Fibroblast of lung (primary cell): Measurements from ENCODE around the gene JPT1. TPM values are rescaled to one million over a fixed set of nuclear protein-coding genes. Genes with fewer than 3 reads are reported as not detected.

ENCODE experiments used
- DNase-seq, 2 donors: peaks; one replicate each; pipeline versions ENCODE4 v3.0.0 to v3.0.0-alpha.2; 2010; ENCODE audit warnings: low read depth in 2 of 2
- H2AFZ ChIP-seq: 2 replicates; pipeline ENCODE4 v1.5.1; 2012; ENCODE audit warnings: low read length, control low read depth, inconsistent platforms
- H3K27ac ChIP-seq: 2 replicates; pipeline ENCODE4 v1.5.1; 2011; ENCODE audit warnings: low read length, control low read depth; ENCODE audit not compliant: insufficient read depth
- H3K27me3 ChIP-seq: 2 replicates; pipeline ENCODE4 v1.5.1; 2011; ENCODE audit warnings: mild to moderate bottlenecking, low read length; ENCODE audit not compliant: control insufficient read depth, insufficient read depth
- H3K36me3 ChIP-seq: 2 replicates; pipeline ENCODE4 v1.5.1; 2011; ENCODE audit warnings: low read length; ENCODE audit not compliant: control insufficient read depth, insufficient read depth
- H3K4me1 ChIP-seq: 2 replicates; pipeline ENCODE4 v1.5.1; 2011; ENCODE audit warnings: low read length; ENCODE audit not compliant: control insufficient read depth, insufficient read depth; ENCODE audit errors: extremely low read depth
- H3K4me2 ChIP-seq: 2 replicates; pipeline ENCODE4 v1.5.1; 2011; ENCODE audit warnings: low read length, control low read depth; ENCODE audit not compliant: insufficient read depth; ENCODE audit errors: extremely low read depth
- H3K4me3 ChIP-seq, 4 experiments: fragments of 200-600 bp in 1 of 4; sonication (generic) in 1 of 4; replicated peaks in 1 of 4; 2 replicates each; pipeline ENCODE4 v1.5.1; 2011 to 2016; ENCODE audit warnings: low read length in 4 of 4, low read depth in 3 of 4, mild to moderate bottlenecking in 3 of 4, control low read depth in 2 of 4, inconsistent platforms in 1 of 4, mixed read lengths in 1 of 4; ENCODE audit not compliant: insufficient read depth in 1 of 4; ENCODE audit errors: control extremely low read depth in 1 of 4
- H3K79me2 ChIP-seq: 2 replicates; pipeline ENCODE4 v1.5.1; 2012; ENCODE audit warnings: mild to moderate bottlenecking, low read length, inconsistent platforms; ENCODE audit not compliant: control insufficient read depth, insufficient read depth
- H3K9ac ChIP-seq: 2 replicates; pipeline ENCODE4 v1.5.1; 2011; ENCODE audit warnings: mild to moderate bottlenecking, low read length, control low read depth; ENCODE audit not compliant: insufficient read depth
- H3K9me3 ChIP-seq: 2 replicates; pipeline ENCODE4 v1.5.1; 2012; ENCODE audit warnings: low read depth, low read length; ENCODE audit not compliant: control insufficient read depth, insufficient read depth
- H4K20me1 ChIP-seq: 2 replicates; pipeline ENCODE4 v1.5.1; 2011; ENCODE audit warnings: low read length; ENCODE audit not compliant: control insufficient read depth, insufficient read depth; ENCODE audit errors: extremely low read depth
- CTCF ChIP-seq, 2 donors: IDR thresholded peaks in 1 of 2; conservative IDR thresholded peaks in 1 of 2; 1 replicate in 1 of 2; 2 replicates in 1 of 2; pipeline ENCODE4 v1.5.1; 2011 to 2012; ENCODE audit warnings: low read length in 2 of 2, control low read depth in 1 of 2, inconsistent platforms in 1 of 2, low read depth in 1 of 2, mild to moderate bottlenecking in 1 of 2
- EZH2 ChIP-seq: IDR thresholded peaks from 2 replicates; pipeline ENCODE4 v1.5.1; 2012; ENCODE audit warnings: low read length, control low read depth, mild to moderate bottlenecking; ENCODE audit errors: missing control alignments
- polyA plus RNA-seq, 2 donors: library from polyadenylated mRNA; depleted of rRNA in 1 of 2; stranded (reverse) in 1 of 2; unstranded in 1 of 2; fragments of >200 nt; gene quantifications; 2 replicates each; pipeline ENCODE4 v1.2.1, GENCODE V29; 2011 to 2012; ENCODE audit warnings: missing spikeins in 1 of 2
- total RNA-seq: library from RNA; depleted of rRNA; stranded (reverse); fragments of >200 nt; gene quantifications from 2 replicates; pipeline ENCODE4 v1.2.1, GENCODE V29; 2014

Gene JPT1
- total and polyA plus RNA-seq, 2 donors (not counting 1 experiment from before 2014, with no cell fraction given): 78.8 to 142 TPM

- H3K4me3 ChIP-seq: peak overlapping the region in 3 of 4 experiments; percentile 64 to 83 (median 80)
- H2AFZ ChIP-seq: peak overlapping the region; percentile 42
- peak overlapping the region; percentile 90 for H3K4me2 ChIP-seq
Observed at GRCh38 chr17:75109046-75109406, 45.3 kb downstream of the JPT1 start.

DNA sequence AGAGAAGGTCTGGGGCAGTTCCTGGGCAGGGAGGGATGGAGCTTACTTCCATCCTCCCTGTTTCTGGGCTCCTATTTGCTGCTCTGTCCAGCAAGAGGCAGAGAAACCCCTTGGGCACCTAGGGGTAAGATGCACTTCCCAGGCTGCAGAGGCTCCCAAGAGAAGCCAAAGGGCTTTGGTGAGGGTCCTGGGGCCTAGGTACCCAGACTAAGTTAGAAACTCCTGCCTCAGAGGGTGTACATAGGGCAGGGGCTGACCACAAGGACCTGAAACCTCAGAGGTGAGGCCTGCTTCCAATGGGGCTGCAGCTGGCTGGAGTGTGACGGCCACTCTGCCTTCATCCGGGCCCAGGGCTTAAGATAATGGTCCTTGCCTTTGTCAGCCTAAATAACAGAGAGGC is 46.1 kb downstream of the JPT1 start:
- Histone ChIP-seq H3K27me3 (no peaks in the 10 kb centered on the region), H3K4me3 (no peak overlapping the region), H3K9me3 (no peaks in the 10 kb centered on the region), H3K36me3 (no peaks in the 10 kb centered on the region), H2AFZ (no peak overlapping the region), H3K4me1 (peaks cover 5% of the 10 kb centered on the region), H3K79me2 (peaks cover 3% of the 10 kb centered on the region), H3K27ac (no peak overlapping the region), H3K9ac (no peak overlapping the region), H3K4me2 (no peak overlapping the region), H4K20me1 (no peaks in the 10 kb centered on the region)
- no peak for DNase-seq
- TF ChIP-seq EZH2 (no peak), CTCF (conservative IDR thresholded peaks at IDR 0.05 in 1 of 2, IDR thresholded peaks at IDR 0.05 in 1 of 2; ENCODE audit: low read depth in 1 of 2, low read length in 2 of 2) (no peak)

More at GRCh38 chr17:75109046-75109406, 45.3 kb downstream of the JPT1 start:
- TF ChIP-seq EZH2 (no peak), CTCF (conservative IDR thresholded peaks at IDR 0.05 in 1 of 2, IDR thresholded peaks at IDR 0.05 in 1 of 2; ENCODE audit: low read depth in 1 of 2, low read length in 2 of 2) (no peak)
- Histone ChIP-seq H3K9me3 (no peaks in the 10 kb centered on the region), H3K9ac (no peak overlapping the region), H3K79me2 (peaks cover 3% of the 10 kb centered on the region), H3K36me3 (no peaks in the 10 kb centered on the region), H3K27ac (no peak overlapping the region), H3K27me3 (no peaks in the 10 kb centered on the region), H4K20me1 (no peaks in the 10 kb centered on the region), H3K4me1 (peaks cover 8% of the 10 kb centered on the region)
- no peak for DNase-seq

GRCh38 chr17:75105126-75106080 is 48.9 kb downstream of the JPT1 start:
- H3K27me3 ChIP-seq: no peaks in the 10 kb centered on the region
- H3K27ac ChIP-seq: no peak overlapping the region
- no peak overlapping the region for H3K4me2 ChIP-seq
- no peak overlapping the region for H3K4me3 ChIP-seq
- H3K9ac ChIP-seq: no peak overlapping the region
- H3K4me1 ChIP-seq: peaks cover 2% of the 10 kb centered on the region
- no peaks in the 10 kb centered on the region for H3K9me3 ChIP-seq
- no peaks in the 10 kb centered on the region for H3K36me3 ChIP-seq
- peaks cover 1% of the 10 kb centered on the region for H3K79me2 ChIP-seq
- TF ChIP-seq CTCF (conservative IDR thresholded peaks at IDR 0.05 in 1 of 2, IDR thresholded peaks at IDR 0.05 in 1 of 2; ENCODE audit: low read depth in 1 of 2, low read length in 2 of 2): peak; percentile 66 to 84
- TF ChIP-seq EZH2: no peak
- no peaks in the 10 kb centered on the region for H4K20me1 ChIP-seq
- DNase-seq: peak in 1 of 2 donors; percentile 31
- no peak overlapping the region for H2AFZ ChIP-seq
